Urothelium cell line (cell line): ENCODE measurements around the gene SMAD5.
A peak's percentile ranks its signal among the peaks of the same experiment; 100 is the strongest.

Experiments
- DNase-seq: peaks from one replicate; pipeline ENCODE4 v3.0.0; 2011; ENCODE audit warnings: low spot score, mixed read lengths
- FAIRE-seq: peaks from 2 replicates; lab custom pipeline; 2011; peaks lifted over from hg19 to GRCh38; lab: Jason Lieb, UNC

The SMAD5 gene

DNA sequence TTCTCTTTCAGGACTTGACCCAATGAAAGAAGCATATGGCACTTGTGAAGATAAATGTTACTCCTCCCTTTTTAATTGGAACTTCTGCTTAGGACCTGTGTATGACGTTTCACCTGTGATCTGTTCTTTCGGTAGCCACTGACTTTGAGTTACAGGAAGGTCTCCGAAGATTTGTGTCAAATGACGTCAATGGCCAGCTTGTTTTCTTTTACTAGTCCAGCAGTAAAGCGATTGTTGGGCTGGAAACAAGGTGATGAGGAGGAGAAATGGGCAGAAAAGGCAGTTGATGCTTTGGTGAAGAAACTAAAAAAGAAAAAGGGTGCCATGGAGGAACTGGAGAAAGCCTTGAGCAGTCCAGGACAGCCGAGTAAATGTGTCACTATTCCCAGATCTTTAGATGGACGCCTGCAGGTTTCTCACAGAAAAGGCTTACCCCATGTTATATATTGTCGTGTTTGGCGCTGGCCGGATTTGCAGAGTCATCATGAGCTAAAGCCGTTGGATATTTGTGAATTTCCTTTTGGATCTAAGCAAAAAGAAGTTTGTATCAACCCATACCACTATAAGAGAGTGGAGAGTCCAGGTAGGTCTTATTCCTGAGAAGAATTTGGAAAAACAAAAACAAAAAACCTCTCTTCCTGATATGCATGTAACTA is 21.1 kb downstream of the SMAD5 start:
- FAIRE-seq = no peak
- no peak for DNase-seq

DNA sequence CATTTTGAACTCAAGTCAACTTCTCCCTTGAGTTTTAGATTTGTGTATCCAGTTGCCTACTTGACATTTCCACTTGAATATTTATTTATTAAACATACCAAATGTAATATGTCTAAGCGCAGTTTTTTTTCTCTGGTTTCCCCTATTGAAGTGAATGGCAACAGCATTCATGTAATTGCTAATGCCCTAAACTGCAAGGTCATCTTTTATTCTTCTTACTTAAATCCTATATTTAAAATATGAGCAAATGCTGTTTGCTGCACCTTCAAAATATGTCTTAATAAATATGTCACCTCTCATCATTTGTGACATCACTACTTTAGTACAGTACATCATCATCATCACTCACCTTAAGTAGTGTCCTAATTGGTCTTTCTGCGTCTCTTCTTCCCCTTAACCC is 22.4 kb downstream of the SMAD5 start:
- FAIRE-seq = no peak
- DNase-seq = no peak

- no peak for DNase-seq
- FAIRE-seq = no peak
These were observed 23.1 kb downstream of the SMAD5 start for GRCh38 chr5:136155761-136156160.

DNA sequence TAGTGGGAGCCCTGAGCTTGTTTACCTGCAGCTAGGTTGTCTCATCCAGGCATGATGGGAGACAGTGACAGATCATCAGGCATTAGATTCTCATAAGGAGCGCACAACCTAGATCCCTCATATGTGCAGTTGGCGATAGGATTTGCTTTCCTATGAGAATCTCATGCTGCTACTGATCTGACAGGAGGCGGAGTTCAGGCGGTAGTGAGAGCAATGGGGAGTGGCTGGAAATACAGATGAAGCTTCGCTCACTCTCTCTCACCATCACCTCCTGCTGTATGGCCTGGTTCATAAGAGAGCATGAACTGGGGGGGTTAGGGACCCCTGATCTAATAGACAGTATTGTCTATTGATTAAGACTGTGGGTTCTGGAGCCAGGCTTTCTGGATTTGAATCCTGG is 24.9 kb downstream of the SMAD5 start:
- DNase-seq (no peak), FAIRE-seq (no peak)

GRCh38 chr5:136159457-136159856 is 26.8 kb downstream of the SMAD5 start:
- no peak for DNase-seq
- FAIRE-seq = no peak

- no peak for FAIRE-seq
- DNase-seq = no peak
These were observed 29.4 kb downstream of the SMAD5 start for GRCh38 chr5:136162008-136162407.

DNA sequence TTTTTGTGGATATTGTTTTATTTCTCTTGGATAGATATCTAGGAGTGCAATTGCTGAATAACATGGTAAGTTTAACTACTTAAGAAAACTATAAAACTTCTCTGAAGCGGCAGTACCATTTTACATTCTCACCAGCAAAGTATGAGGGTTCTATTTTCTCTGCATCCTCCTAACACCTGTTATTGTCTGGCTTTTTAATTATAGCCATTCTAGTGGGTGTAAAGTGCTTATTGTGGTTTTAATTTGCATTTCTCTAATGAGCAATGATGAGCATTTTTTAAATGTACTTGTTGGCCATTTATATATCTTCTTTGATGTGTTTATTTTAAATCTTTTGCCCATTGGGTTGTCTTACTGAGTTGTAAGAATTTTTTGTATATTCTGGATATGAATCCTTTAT is 31.6 kb downstream of the SMAD5 start:
- no peak for DNase-seq

DNA sequence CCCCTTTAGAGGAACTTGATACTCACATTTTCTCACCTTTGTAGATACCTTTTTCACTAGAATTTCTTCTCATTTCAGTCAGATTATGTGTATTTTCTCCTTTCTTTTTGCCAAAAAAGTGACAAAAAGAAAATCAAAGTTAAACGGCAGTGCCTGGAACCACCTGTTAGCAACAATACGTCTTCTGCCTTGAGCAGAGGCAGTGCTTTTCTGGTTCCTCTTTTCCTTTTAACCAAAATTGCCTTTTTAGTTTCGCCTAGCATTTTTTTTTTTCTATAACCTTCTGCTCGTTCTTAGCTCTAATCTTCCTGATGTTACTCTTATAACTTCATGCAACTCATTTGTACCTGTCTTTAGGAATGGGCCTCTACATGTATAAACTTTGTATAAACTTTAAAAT is 34.3 kb downstream of the SMAD5 start:
- DNase-seq (no peak), FAIRE-seq (no peak)

More for the DNA sequence above, 31.6 kb downstream of the SMAD5 start:
- FAIRE-seq = no peak

- no peak for FAIRE-seq
- no peak for DNase-seq
These were observed 36.6 kb downstream of the SMAD5 start for GRCh38 chr5:136169218-136169617.

GRCh38 chr5:136174021-136174659 is 41.5 kb downstream of the SMAD5 start:
- DNase-seq (peak; percentile 32), FAIRE-seq (no peak)

DNA sequence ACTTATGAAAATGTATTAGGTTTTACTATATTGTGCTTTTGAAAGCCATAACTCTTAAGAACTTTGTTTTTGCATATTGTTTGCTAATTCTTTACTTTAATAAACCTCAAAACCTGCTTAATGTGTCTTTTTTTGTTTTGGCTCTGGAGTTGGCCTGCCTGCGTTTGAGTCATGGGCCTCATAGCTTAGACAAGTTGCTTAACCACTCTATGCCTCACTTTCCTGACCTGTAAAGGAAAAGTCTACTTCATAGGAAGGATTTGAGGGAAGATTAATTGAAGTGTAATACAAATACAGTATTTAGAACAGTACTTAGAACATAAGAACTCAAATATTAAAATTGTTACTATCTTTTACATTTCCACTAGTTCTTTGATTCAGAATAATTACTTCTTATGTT is 50.0 kb downstream of the SMAD5 start:
- FAIRE-seq = no peak
- DNase-seq = no peak

- FAIRE-seq = no peak
- DNase-seq = no peak
These were observed 53.5 kb downstream of the SMAD5 start for GRCh38 chr5:136185974-136186665.

DNA sequence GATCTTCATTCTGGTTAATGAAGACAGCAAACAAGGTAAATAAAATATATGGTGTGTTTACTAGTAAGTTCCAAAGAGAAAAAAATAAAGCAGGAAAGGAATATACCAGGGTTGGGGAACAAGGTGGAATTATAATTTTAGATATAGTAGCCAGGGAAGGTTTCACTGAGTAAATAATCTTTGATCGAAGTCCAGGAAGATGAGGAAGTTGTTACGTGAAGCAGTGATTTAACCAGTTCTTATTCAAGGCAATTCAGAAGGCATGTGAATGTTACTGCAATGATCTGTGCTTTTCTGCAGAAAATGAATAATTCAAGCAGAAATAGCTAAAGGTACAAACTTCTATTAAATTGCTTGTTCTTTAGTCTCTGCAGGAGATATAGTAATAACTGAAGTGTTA is 54.2 kb downstream of the SMAD5 start:
- DNase-seq = no peak
- no peak for FAIRE-seq

- DNase-seq (no peak), FAIRE-seq (no peak)
These were observed 56.2 kb downstream of the SMAD5 start for GRCh38 chr5:136188859-136189258.

DNA sequence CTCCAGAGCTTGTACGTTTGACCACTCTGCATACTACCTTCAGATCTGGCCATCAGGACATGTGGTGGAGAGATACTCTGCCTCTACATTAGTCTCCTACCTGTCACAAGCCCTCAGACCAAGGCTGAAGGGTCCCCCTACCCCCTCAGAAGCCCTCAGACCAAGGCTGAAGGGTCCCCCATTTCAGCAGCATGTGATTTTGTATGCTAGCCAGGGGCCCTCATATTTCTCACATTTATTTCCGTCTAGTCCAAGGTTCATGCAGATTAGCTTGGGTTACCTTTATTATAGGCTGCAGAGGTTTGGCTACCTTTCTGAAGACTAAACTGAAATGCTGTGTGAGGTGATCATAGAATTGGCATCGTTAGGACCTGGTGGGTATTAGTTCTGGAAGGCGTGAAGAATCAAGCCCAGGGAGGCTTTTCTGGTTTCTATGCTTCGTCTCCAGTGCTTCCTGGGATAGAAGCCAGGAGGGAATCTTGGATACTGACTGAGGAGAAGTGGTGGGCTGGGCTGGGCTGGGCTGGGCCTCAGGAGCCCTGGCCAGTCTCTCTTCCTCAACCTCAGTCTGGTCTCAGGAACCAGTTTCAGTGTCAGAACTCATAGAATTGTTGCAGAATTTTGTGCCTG is 57.6 kb downstream of the SMAD5 start:
- no peak for FAIRE-seq
- DNase-seq = no peak

DNA sequence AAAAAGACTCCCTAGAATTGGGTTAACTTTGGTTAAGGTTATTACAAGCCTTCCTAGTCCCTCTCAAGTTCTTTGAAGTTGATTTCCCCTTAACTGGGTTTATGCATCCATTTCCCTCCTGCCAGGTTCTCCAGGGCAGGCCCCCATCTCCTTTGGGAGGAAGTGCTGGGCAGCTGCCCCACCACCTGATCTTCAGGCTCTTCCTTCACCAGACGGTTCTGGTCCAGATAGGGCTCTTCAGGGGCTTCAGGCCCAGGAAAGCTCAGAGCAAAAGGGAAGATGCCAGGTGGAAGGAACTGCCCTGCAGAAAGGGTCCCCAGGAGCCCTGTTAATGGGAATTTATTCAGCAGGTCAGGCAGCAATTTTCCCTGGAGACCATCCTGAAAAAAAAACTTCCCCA is 58.3 kb downstream of the SMAD5 start:
- DNase-seq (no peak), FAIRE-seq (no peak)

- FAIRE-seq = no peak
- no peak for DNase-seq
These were observed 58.8 kb downstream of the SMAD5 start for GRCh38 chr5:136191304-136192014.

GRCh38 chr5:136192015-136192525 is 59.4 kb downstream of the SMAD5 start:
- no peak for FAIRE-seq
- no peak for DNase-seq

- DNase-seq = no peak
These were observed 60.1 kb downstream of the SMAD5 start, which contains the start of gene SMIM32 for GRCh38 chr5:136192526-136193321. TSS of gene SMIM32 (minus strand) at chr5:136193162. CDS start at chr5:136192524, 638 bp downstream.

DNA sequence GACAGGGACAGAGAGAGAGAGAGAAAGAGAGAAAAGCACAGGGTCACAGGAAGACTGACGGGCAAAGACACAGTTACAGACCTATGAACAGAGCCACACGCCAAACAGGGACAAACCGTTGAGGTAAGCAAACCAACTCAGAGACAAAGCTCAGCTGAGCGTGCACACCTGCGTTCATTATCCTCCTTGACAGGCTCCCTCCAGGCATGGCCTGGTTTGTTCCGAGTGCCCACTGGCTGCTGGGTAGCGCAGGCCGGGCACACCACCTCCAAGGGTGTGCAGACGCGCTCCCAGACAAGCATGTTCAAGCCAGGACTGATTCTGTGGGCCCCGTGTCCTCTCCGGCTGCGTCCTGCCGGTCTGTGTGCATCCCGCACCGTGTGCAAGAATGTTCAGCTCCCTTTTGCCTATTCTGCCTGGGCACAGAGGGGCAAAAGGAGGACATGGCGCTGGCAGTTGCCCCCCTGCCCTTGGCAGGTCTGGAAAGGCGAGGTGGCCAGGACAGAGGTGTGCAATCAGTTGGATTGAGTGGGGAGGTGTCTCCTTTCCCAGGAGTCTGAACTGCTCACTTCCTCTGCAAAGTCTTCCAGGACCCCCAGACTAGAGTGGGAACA is 60.8 kb downstream of the SMAD5 start:
- FAIRE-seq = no peak
- DNase-seq = no peak

More at GRCh38 chr5:136192526-136193321, 60.1 kb downstream of the SMAD5 start, which contains the start of gene SMIM32:
- FAIRE-seq = no peak
